AML-193 (cell line): ENCODE measurements around the gene GPR82.
"Not testable (repeated sequence)": the region's sequence is repeated elsewhere in the genome, so short reads cannot be mapped to it uniquely, and the experiment has no call there.

Experiments used
- DNase-seq, 2 experiments: peaks; one replicate each; lab custom pipeline; 2025; lab: John Stamatoyannopoulos, UW

The GPR82 gene, protein sequence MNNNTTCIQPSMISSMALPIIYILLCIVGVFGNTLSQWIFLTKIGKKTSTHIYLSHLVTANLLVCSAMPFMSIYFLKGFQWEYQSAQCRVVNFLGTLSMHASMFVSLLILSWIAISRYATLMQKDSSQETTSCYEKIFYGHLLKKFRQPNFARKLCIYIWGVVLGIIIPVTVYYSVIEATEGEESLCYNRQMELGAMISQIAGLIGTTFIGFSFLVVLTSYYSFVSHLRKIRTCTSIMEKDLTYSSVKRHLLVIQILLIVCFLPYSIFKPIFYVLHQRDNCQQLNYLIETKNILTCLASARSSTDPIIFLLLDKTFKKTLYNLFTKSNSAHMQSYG

DNA sequence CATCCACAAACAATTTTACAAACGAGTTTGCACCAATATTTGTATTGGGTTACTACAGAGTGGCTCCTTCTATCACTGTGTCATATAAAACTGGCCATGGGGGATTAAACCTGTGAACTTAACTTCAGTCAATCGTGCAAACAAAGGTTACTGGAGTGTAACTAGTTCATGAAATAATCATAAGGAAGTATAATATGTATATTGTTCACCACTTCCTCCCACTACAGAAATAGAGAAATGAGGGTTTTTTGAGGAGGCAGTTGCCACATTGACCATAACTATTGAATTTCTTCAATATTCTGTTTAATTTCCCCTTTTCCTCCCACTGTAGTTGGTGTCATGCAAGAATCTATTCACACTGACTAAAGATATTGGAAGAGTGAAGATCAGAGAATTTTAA lies at the start of gene GPR82:
Gene GPR82, plus strand, starts transcription at position 356 of the 400 bp plus-strand sequence. CDS start 2,846 bp downstream, outside the sequence.
- DNase-seq = peak; percentile 66 to 68

DNA sequence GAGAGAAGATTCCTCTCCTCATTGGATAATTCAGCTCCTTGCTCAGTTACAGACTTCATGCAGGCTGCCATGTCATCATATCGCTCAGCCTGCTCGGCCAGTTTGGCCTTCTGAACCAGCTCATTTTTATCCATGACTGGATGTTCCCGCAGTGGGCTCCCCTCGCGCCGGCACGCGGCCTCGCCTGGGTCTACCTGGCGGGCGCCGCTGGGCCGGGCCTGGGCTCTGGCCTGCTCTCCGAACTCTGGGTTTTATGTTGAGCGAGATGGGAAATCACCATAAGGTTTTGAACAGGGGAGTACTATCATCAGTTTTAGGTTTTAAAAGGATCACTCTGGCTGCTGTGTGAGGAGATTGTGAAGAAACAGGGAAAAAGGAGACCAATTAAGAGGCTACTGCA lies 47.6 kb upstream of the GPR82 start:
- not testable (repeated sequence) for DNase-seq

DNA sequence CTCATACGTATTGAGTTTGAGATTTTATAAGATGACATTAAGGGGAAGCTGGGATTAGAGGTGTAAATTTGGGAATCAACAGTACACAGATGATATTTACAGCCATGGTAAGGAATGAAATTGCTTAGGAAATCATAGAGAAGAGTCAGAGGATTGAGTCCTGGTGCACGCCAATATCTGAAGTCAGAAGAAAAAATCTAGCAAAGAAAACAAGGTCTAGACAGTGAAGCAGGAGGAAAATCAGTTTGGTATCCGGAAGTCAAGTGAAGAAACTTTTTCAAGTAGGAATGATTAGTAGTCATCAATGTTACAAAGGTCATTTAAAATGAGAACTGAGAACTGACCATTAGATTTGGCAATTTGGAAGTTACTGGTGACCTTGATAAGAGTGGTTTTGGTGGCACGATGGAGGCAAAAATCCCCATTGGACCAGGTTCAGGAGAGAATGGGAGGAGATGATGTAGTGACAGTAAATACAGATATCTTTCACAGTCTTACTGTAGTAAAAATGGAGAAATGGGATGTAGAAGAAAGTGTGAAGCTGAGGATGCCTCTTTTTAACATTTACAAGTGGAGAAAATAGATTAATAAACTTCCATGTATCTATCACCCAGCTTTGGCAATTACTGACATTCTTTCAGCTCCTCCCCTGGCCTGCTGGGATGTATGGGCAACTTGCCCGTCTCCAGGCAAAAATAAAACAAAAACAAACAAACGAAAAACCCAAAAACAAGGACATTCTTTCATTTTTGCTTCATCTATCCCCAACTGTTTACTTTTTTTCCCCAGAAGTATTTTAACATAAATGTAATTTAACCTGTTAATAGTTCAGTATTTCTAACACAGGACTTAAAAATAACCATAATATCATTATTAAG lies 46.6 kb upstream of the GPR82 start:
- no peak for DNase-seq

DNA sequence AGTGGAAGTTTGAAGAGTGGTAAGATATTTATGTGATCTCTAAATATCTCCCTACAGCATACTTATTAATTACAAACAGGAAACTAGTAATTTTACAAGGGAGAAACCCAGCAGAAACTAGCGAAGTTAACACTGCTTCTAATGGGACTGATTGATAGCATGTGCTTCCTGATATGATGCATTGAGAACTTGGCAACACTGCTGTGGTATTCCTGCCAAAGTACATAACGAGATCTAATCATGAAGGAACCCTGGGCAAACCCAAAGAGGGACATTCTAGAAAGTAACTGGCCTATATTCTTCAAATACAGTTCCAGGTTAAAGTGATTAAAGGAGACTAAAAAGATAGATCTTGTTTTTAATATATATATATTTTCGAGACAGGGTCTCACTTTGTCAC lies 39.8 kb upstream of the GPR82 start:
- DNase-seq = no peak

DNA sequence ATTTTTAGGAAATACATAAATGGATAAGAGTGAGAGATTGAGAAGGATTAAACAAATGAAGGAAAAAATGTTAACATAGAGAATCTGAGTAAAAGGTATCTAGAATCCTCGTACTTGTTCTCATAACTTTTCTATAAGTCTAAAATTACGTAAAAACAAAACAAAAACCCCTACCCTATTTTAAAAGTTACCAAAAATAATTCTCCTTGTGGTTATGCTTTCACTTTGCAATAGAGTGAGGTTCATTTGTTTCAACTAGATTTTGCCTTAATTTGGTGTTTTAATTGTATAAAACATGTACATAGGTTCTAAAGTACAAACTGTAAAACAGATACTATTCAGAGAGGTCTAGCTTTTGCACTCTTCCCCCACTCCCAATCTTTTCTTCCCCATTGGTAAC lies 39.0 kb upstream of the GPR82 start:
- no peak for DNase-seq

DNA sequence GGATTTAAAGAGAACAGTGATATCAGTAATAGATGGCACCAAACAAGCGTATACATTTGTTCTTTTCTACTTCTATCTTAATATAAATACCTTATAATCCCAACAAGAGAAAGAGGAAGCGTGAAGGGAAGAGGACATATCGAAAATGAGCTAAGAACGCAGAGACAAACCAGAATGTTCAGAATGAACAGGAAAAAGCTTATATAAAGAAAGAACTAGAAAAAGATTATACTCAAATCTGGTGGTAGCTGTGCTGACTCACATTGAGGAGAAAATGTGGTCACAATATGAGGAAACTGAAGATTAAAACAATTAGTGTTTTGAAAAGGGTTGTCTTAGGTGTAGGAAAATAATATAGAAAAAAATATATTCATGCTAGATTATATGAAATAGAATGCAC lies 37.2 kb upstream of the GPR82 start:
- peak; percentile 24 to 36 for DNase-seq

DNA sequence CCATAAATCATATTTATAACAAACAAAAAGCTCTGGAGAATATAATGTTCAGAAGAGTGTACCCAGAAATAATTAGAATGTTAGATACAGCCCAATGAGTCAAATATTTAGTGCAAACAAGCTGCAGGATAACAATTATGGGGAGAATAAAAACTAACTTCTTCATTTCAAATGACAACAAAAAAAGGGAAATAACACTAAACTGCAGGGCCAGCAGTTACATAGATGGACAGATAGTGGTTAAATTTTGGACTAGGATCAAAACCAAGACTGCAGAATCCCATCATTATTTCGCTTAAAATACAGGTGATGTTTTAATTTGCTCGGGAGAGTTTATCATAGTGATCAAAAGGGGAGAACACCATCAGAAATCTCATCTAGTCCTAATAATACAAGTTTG lies 35.8 kb upstream of the GPR82 start:
- peak; percentile 25 to 31 for DNase-seq

DNA sequence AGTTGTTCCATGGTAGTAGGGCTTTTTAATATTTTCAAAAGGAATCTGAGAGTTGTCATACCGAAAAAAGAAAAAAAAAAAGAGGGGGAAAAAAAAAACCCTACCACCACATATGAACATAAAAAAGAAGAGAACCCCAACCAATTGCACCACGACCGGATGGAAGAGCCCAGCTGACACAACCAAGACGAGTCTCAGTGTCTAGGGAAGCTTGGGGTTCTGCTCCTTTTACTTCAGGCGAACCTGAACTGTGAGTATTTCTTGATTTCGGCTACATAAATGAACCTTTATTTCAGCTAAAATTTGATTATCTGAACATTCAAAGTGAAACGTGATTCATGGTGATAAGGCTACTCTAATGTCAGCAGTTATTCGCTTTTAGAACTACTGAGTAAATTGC lies 35.1 kb upstream of the GPR82 start, which contains the start of gene GPR34:
Gene GPR34, plus strand, starts transcription at position 139 of the 400 bp plus-strand sequence. CDS start 6,661 bp downstream, outside the sequence.
- DNase-seq = peak; percentile 10 to 11

DNA sequence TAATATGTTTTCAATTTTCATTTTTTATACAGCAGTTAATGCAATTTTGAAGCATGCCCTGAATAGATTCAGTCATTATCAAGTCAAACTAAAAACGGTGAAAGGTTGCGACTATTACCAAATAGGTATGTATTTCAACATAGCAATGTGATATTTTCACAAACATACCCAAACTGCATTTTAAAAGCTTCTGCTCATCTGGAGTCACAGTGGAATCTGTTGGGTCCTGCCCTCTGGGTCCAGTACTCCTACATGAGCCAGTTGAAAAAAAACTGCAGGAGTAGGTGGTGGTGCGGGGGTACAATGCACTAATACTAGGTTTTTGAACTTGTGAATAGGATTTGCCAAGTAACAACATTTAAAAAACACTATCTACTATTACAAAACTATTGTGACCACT lies 34.3 kb upstream of the GPR82 start:
- no peak for DNase-seq

DNA sequence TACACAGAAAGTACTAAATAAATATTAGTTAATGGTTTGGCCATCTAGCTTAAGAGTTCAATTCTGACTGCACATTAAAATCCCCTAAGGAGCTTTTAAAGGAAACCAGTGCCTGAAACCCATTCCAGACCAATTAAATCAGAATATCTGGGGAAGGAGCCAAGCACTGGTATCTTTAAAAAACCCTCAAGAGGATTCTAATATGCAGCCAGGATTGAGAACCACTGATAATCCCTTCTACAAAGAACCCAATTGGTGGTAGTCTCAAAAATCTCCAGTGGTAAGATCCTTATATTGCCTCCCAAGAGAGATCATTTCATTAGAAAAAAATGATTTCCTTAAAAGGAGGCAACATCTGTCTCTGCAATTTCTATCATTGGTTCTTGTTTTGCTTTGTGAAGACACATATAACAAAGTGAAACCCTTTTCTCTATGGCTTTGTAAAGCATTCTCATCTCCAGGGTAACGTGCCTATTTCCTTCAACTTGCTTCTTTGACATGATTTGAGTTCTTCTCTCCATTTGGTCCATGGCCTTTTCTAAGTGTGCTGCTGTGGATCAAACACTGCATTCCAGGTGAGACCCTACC lies 31.7 kb upstream of the GPR82 start:
- DNase-seq = no peak

DNA sequence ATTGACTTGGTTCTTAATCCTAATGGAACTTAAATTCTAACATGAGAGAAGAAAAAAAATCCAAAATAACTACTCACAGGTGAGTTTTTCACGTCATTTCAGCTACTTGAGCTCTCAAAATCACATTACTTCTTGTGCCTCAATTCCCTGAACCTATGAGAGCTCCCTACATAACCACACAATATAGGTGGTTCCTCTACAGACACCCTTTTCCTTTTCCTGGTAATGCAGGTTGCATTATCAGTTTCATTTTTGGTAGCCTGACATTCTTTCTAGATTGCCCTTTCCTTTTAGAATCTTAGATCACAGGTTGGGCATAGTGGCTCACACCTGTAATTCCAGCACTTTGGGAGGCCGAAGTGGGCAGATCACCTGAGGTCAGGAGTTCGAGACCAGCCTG lies 31.0 kb upstream of the GPR82 start:
- no peak for DNase-seq

DNA sequence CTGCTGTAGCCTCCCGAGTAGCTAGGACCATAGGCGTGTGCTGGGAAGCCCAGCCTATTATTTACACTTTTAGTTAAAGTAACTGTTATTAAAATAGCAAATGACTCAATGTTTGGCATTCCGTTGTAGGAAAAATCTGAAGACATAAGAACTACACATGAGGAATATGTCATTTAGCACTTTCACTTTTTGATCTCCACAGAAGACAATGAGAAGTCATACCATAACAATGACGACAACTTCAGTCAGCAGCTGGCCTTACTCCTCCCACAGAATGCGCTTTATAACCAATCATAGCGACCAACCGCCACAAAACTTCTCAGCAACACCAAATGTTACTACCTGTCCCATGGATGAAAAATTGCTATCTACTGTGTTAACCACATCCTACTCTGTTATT lies 28.6 kb upstream of the GPR82 start:
- no peak for DNase-seq

DNA sequence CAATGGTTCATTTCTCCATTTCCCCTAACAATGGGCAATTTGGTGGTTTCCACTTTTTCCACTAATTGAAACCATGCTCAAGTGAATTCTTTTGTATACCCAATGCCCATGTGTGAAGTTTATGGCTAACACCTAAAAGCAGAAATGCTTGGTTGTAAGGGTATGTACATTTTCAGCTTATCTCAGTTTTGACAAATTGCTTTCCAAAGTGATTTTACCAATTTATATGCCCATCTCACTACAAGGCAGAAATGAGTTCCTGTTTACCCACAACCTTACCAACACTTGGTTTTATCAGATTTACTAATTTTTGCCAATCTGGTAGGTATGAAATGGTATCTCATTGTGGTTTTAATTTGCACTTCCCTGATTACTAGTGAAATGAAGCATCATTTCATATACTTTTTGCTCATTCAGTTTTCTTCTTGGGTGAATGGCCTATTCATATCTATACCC lies 20.4 kb upstream of the GPR82 start:
- DNase-seq = no peak

DNA sequence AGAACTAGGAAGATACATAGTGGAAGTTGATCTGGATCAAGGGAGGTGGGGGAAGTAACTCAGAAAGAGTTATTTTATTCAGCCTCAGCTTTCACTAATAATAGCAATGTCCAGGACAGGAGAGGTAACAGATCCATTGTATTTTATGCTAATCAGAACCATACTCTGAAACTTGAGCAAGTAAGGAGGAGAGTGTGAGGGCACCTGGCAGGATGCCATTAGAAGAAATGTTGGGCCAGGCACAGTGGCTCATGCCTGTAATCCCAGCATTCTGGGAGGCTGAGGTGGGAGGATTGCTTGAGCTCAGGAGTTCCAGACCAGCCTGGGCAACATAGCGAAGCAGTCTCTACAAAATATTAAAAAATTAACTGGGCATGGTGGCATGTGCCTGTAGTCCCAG lies 18.9 kb upstream of the GPR82 start:
- DNase-seq = no peak

DNA sequence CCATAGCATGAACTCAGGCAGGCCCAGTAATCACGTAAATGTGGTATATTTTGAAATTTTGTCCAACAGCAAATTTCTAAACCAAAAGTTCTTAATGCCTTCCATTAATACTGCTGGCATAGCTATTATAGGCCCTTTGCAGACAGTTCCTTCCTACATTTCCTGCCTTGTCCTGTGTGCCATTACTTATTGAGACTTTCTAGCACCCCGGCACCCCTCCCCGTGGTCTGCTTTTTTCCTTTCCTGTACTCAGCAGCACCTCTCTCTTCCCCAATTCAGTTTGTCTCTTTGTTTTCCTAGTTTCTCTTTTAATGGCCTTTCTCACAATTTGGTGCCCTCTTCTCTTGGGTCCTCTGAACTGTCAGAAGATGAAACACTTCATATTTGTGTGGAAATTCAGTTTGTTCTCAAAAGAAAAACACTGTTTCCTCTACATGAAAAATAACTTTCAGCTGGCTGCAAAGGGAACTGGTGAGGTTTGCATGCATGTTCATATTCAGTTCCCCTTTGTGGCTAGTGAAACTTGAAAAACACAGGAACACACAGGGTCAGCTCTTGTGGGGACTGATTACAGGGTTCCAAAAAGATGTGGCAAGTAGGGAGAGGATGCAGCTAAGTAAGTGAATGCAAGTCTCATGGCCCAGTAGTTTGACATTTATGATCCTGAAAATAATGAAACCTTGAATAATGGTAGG lies 18.2 kb upstream of the GPR82 start:
- DNase-seq = peak; percentile 54 to 65

DNA sequence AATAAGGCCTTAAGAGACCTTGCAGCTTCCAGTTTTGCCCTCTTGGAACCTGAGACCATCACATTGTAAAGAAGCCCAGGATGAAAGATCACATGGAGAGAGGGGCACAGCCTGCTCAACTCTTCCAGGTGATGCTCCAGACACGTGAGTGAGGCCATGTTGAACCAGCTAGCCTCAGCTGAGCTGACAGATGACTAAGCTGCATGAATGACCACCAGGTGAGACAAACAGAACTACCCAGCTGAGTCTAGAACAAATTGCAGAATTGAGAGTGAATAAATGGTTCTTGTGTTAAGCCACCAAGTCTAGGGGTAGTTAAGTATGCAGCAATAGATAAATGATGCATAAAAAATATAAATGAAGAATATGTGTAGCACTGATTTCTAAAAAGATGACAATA lies 16.8 kb upstream of the GPR82 start:
- DNase-seq = no peak

DNA sequence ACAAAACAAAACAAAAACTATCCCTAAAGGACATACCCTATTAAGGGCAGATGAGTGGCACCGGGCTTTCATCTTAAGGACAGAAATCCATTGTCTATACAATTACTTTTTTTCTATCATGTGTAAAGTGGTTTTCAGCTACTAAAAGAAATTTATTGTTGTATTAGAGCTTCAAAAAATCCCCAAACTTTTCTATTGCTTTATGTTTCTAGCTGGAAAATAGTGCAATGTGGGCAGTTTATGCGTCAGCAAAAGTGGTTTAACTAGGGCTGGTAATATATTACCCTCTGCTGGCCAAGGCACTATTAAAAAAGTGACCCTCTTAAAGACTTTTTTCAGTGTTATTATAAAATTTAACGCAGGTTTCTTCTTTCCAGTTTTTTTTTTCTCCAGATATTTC lies 15.5 kb upstream of the GPR82 start:
- no peak for DNase-seq

DNA sequence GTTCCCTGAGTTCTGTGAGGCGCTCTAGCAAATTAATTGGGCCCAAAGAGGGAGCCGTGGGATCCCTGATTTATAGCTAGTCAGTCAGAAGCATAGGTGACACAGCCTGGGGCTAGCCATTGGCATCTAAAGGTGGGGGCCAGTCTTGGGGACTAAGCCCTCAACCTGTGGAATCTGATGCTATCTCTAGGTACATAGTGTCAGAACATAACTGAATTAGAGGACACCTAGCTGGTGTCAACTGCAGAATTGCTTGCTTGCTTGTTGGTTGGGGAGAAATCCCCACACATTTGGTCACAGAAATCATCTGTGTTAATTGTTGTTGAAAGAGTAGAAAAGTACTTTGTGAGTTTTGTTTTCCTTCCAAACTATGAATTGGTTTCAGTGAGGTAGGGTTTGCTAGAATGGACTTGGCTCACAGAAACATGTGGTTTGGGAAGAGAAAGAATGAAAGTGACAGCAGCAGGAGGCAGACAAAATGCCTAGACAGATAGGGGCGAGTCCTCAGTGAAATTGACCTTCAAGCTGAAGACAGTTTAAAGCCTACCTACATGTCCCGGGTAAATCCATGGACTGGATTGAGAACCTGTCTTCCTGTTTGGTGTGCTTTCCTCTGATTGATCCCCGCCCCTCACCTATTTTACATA lies 12.8 kb upstream of the GPR82 start:
- DNase-seq = no peak

DNA sequence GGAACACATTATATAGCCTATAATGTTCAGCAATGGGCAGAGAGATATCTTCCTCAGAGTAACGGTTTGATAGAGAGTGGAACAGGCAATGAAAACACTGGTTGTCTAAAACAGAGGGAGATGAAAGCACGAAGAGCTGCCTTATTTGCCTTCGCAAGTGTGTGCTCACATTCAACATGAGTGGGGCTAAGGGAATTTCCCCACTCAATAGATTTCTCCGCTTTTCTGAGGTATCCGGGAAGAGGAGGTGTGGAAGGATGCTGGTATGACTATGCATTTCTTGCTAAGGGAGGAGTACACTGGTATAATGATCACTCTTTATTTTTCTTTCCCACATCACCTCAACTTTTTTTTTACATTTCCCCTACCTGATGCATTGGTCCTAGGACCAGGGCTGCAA lies 7.8 kb upstream of the GPR82 start:
- DNase-seq = no peak

DNA sequence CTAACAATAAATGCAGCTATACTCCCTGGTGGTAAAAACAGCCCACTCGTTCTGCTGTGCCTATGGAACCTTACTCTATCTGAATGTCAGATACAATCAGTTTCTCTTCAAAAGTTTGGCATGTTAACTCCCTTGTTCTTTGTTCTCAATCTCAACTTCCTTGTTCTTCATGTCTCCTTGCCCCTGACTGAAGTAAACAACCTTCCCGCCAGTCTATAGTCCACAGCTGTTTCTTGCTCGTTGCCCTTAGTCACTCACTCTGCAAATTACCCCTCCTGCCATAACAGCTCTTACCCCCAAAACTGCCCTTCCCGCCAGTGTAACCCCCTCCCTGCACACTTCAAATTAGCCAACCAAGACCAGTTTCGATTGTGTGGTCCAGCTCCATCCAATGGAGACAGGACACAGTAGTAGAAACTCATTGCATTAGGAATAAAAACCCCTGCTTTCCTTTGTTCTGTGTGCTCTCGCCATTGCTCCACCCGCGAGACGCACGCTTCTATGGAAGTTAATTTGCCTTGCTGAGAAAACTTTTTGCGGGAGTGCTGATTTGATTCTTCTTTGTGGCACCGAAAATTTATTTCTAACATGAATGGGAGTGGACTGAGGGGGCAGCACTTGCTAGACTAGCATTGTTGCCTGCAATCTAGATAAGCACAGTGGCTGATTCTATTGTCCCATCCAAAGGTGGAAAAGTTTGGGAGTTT lies 7.1 kb upstream of the GPR82 start:
- DNase-seq = no peak
